Measurements from ENCODE around the gene ENTHD1. TPM values are rescaled to one million over a fixed set of nuclear protein-coding genes. Genes with fewer than 3 reads are reported as not detected.

ENTHD1 gene
- total RNA-seq, 3 donors from 2014 or later, result not detected

- Histone ChIP-seq H3K27me3 (no peaks in the 10 kb centered on the region), H3K4me3 (no peak overlapping the region), H3K4me1 (no peaks in the 10 kb centered on the region), H3K27ac (no peak overlapping the region), H3K9me3 (no peaks in the 10 kb centered on the region), H3K36me3 (no peaks in the 10 kb centered on the region)
- TF ChIP-seq, protein P1, sequence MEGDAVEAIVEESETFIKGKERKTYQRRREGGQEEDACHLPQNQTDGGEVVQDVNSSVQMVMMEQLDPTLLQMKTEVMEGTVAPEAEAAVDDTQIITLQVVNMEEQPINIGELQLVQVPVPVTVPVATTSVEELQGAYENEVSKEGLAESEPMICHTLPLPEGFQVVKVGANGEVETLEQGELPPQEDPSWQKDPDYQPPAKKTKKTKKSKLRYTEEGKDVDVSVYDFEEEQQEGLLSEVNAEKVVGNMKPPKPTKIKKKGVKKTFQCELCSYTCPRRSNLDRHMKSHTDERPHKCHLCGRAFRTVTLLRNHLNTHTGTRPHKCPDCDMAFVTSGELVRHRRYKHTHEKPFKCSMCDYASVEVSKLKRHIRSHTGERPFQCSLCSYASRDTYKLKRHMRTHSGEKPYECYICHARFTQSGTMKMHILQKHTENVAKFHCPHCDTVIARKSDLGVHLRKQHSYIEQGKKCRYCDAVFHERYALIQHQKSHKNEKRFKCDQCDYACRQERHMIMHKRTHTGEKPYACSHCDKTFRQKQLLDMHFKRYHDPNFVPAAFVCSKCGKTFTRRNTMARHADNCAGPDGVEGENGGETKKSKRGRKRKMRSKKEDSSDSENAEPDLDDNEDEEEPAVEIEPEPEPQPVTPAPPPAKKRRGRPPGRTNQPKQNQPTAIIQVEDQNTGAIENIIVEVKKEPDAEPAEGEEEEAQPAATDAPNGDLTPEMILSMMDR (IDR thresholded peaks at IDR 0.05), result no peak
- no peak for TF ChIP-seq POLR2AphosphoS5 (IDR thresholded peaks at IDR 0.05)
- no peak for DNase-seq (ENCODE audit: low spot score in 2 of 2)
- intact Hi-C loops (cut with DNase I; ENCODE audit: low total_unique reads), result no loop called here
Observed at GRCh38 chr22:39733191-39733590, 160.4 kb downstream of the ENTHD1 start.

- no peak for TF ChIP-seq POLR2AphosphoS5 (IDR thresholded peaks at IDR 0.05)
- TF ChIP-seq, protein P1 (IDR thresholded peaks at IDR 0.05), result no peak
- TF ChIP-seq POLR2A (IDR thresholded peaks at IDR 0.05), result no peak
- Histone ChIP-seq H3K4me3 (no peak overlapping the region), H3K27ac (no peak overlapping the region), H3K36me3 (no peaks in the 10 kb centered on the region), H3K27me3 (no peaks in the 10 kb centered on the region), H3K9me3 (no peaks in the 10 kb centered on the region), H3K4me1 (no peaks in the 10 kb centered on the region)
- no peak for DNase-seq (ENCODE audit: low spot score in 2 of 2)
- intact Hi-C loops (cut with DNase I; ENCODE audit: low total_unique reads), result no loop called here
Observed at GRCh38 chr22:39732625-39733024, 160.9 kb downstream of the ENTHD1 start.

DNA sequence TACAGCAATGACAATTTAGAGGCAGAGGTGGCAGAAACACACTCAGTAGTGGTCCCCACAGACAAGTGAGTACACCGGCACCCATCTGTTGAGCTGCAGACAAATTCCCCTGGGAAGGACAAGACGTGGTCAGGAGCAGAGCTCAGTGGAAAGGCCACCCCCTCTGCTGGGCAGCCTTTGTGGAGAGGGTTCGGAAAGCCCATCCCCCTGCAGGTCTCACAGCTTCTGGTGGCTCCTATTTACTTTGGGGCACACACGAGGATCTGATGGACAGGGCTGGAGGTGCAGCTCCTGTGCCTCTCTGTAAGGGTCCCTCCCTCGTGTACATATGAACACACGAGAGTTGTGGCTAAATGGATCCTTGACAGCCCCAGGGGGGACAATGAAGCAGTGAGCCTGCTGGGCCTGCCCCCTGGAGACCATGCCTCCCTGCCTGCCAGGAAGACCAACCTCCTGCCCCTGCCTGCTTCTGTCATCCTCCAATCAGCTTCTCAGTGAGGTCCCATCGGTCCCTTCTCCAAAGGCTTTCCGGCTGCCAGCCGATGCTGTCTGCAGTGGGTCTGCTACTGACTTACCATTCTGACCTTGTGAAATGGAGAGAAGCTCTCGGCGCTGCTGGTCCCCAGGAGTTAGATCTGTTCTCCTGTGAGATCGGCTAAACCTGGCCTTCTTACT, 161.5 kb downstream of the ENTHD1 start:
- Histone ChIP-seq H3K27ac (no peak overlapping the region), H3K4me3 (no peak overlapping the region), H3K36me3 (no peaks in the 10 kb centered on the region), H3K27me3 (no peaks in the 10 kb centered on the region), H3K9me3 (no peaks in the 10 kb centered on the region), H3K4me1 (no peaks in the 10 kb centered on the region)
- TF ChIP-seq, protein P1 (IDR thresholded peaks at IDR 0.05), result no peak
- TF ChIP-seq POLR2AphosphoS5 (IDR thresholded peaks at IDR 0.05) (no peak), POLR2A (IDR thresholded peaks at IDR 0.05) (no peak)
- no peak for DNase-seq (ENCODE audit: low spot score in 2 of 2)
- intact Hi-C loops (cut with DNase I; ENCODE audit: low total_unique reads), result no loop called here

- intact Hi-C loops (cut with DNase I; ENCODE audit: low total_unique reads), result no loop called here
- no peaks in the 10 kb centered on the region for H3K27me3 ChIP-seq
- H3K36me3 ChIP-seq, result no peaks in the 10 kb centered on the region
- DNase-seq (ENCODE audit: low spot score in 2 of 2), result no peak
- H3K27ac ChIP-seq, result no peak overlapping the region
- no peak overlapping the region for H3K4me3 ChIP-seq
- H3K4me1 ChIP-seq, result no peaks in the 10 kb centered on the region
- TF ChIP-seq POLR2AphosphoS5 (IDR thresholded peaks at IDR 0.05), result no peak
- no peak for TF ChIP-seq POLR2A (IDR thresholded peaks at IDR 0.05)
- TF ChIP-seq, protein P1 (IDR thresholded peaks at IDR 0.05), result no peak
- no peaks in the 10 kb centered on the region for H3K9me3 ChIP-seq
Observed at GRCh38 chr22:39731481-39731880, 162.1 kb downstream of the ENTHD1 start.

DNA sequence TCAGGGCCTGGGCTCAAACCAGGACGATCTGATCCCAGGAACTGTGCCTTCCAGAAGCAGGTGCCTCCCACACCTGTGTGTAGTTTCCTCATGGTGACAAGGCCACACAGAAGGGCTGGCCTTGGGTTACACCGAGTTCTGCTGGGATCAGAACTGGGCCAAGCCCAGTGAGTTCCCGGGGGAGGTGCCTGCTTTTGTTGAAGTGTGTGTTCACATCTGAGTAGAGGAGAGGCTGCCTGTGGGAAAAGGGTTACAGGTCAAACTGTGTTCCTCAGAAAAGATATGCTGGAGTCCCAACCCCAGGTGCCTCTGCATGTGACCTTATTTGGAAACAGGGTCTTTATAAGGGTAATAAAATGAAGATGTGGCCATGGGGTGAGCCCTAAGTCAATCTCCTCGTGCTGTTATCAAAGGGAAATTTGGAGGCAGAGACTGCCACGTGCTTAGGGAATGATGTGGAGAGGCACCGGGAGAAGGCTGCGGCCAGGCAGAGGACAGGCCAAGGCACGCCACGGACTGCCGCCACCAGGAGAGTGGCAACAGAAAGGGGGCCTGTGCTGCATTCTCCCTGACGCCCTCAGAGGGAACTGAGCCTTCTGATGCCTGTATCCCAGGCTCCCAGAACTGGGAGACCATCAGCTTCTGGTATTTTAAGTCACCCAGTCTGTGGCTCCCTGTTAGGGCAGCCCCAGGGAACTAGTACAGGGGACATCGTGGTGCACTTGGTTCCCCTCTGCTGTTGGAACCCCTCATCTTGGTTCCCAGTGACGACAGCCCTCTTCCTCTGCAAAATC, 164.2 kb downstream of the ENTHD1 start:
- intact Hi-C loops (cut with DNase I; ENCODE audit: low total_unique reads), result no loop called here
- Histone ChIP-seq H3K4me1 (no peaks in the 10 kb centered on the region), H3K27ac (no peak overlapping the region), H3K9me3 (no peaks in the 10 kb centered on the region), H3K27me3 (no peaks in the 10 kb centered on the region), H3K36me3 (no peaks in the 10 kb centered on the region), H3K4me3 (no peak overlapping the region)
- TF ChIP-seq POLR2AphosphoS5 (IDR thresholded peaks at IDR 0.05) (no peak), POLR2A (IDR thresholded peaks at IDR 0.05) (no peak)
- TF ChIP-seq, protein P1 (IDR thresholded peaks at IDR 0.05), result no peak
- DNase-seq (ENCODE audit: low spot score in 2 of 2), result no peak

Data from breast epithelium (tissue), 4 donors.